HG02852 (cell line): Measurements from ENCODE around the gene C16orf90.
A peak's percentile ranks its signal among the peaks of the same experiment; 100 is the strongest.

Experiments used
- ATAC-seq: cut with Tn5 transposase; IDR thresholded peaks from one replicate; pipeline ENCODE4 v1.9.1; 2021; ENCODE audit warnings: mild to moderate bottlenecking, moderate library complexity; ENCODE audit not compliant: unreplicated experiment

Gene C16orf90

DNA sequence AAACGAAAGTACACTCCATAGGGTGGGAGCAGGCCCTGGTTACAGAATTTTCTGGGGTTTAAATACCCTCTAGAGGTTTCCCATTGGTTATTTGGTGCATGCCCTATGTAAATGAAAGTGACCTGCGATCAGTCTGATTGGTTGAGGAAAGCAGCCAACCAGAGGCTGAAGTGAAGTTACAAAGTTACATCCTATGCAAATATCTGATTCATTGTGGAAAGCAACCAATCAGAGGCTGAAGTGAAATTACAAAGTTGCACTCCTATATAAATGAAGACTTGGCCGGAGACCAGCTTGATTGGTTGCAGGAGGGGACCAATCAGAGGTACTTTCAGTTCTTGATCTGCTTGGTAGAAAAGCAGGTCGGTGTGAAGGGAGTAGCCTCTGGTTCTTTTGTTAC, 27.4 kb downstream of the C16orf90 start:
- no peak for ATAC-seq

DNA sequence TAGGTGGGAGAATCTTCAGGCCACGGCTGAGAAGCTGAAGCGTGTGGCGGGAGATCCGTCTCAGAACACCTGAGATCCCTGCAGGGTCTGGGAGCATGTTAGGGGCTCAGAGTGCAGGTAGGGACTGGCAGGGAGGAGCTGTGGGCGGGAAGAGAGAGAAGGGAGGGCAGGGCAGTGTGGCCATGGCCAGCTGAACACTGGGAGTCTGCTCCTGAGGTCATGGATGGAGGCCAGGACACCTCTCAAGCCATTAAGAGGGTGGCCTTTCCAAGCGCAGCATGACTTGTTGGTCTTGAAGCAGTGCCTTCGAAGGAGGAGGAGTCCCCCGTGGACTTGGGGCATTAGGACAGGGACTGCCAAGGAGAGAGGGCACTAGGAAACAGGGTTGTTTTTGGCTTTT, 28.1 kb downstream of the C16orf90 start:
- ATAC-seq, result no peak

DNA sequence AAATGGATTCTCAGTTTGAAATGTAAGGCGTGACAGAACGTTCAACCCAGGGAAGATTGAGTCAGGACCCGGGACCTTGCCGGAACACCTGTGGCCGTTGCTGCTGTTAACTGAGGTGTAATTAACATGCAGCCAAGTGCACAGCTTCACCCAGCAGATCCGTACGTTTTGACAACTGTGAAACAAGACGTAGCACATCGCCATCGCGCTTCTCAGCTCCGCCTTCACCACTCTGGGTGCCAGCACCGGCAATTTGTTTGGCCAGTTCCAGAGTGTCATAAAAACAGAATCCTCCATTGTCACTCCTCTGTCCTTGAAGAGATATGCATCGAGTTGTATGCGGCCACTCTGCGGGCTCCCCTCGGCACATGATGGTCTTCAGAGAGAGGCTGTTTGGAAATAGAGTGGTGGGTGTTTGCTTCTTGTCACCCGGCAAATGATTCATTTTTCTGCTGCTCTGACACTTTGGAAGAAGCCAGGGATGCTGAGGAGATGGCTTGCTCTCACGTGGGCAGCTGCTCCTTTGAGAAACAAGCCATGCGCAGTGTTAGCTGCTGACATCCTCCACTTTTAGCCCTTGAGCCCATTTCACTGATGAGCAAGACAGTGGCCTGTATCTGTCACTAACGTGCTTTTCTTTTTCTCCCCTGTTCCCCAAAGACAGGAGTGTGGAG, 29.2 kb downstream of the C16orf90 start:
- ATAC-seq, result no peak

DNA sequence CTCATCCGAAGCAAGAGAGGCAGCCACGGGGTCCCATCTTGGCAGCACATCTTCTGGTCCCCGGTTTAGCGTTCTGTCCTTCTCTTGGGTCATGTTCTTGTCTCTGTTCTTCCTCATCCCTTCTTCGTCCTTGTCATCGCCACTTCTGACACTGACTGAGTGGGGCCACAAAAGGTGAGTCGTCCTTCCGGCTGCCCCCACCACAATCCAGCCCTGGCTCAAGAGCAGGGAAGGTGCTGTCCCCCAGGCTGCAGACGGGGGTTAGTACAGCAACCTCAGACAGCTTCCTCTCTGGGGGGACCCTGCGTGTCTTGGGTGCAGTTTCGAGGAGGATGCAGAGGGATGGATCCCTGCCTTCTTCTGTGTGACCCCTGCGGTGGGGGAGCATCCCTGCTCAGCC, 30.0 kb downstream of the C16orf90 start:
- no peak for ATAC-seq

DNA sequence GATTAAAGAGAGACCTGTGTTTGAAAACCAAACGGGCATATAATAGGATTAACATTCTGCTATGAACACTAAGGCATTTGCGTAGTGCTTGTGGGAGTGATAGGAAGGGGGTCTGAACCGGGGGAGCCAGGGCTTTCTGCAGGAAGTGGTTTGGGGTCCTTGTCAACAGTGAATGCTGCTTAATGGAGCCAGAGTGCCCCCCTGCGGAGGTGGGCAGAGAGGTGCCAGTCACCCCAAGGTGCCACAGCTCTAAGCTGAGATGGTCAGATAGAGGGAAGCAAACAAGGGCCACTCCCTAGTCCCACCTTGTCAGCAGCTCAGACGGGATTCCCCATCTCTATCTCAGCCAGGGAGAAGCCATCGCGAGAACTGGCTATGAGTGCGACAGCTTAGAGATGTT, 34.1 kb downstream of the C16orf90 start:
- no peak for ATAC-seq

DNA sequence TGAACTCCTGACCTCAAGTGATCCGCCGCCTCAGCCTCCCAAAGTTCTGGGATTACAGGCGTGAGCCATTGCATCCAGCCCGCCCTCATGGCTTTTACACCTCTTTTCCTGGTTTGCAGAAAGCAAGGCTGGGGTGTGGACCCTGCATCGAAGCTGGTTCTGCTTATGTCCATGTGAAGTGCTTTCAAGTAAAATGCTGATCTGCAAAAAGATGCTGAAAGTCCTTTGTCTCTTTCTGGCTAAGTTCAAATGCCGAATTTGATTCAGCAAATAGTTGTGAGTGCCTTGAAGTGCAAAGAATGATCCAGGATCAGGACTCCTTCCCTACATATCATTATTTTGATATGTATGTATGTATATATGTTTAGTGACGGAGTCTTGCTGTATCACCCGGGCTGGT, 34.7 kb downstream of the C16orf90 start:
- ATAC-seq, result no peak

DNA sequence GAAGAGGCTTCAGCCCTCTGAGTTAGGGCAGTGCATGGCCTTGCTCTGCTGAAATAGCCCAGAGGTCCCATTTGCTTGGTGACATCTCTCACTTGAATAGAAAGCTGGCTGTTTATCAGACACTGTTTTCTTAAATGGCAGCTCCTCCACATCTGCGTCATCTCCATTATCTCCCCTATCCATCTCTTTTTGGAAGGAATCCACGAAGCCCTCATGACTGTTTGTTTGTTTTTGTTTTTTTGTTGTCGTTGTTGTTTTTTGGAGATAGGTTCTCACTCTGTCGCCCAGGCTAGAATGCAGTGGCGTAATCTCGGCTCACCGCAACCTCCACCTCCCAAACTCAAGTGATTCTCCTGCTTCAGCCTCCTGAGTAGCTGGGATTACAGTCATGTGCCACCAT, 35.2 kb downstream of the C16orf90 start:
- ATAC-seq, result no peak

DNA sequence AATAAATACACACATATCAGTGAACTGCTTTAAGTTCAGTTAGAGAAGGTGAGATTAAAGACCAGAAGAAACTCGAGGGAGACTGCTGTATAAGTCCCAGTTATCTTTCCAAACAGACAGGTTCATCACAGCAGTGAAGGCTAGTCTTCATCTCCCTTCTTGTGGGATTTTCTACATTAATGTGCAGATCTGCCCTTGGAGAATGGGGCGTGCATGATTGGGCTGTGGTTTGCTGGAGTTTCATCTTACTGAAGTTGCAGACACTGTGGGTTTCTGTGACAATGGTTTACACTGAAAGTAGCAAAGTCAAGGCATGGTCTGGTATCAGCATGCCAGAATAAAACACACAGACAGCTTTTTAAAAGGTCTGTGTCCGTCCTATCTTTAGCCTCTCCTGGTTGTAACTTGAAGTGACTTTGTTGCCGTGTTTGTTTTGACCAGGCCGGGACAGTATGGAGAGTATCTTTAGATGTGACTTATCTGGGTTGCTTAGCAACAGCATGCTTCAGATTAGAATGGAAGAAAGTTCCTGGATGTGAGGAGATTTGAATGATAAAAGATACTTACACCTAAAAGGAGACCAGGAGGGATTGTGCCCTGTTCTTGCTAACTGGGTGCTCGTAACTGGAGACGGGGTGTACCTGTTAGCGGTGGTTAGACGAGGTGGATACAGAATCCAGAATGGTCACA, 35.7 kb downstream of the C16orf90 start:
- ATAC-seq, result no peak

DNA sequence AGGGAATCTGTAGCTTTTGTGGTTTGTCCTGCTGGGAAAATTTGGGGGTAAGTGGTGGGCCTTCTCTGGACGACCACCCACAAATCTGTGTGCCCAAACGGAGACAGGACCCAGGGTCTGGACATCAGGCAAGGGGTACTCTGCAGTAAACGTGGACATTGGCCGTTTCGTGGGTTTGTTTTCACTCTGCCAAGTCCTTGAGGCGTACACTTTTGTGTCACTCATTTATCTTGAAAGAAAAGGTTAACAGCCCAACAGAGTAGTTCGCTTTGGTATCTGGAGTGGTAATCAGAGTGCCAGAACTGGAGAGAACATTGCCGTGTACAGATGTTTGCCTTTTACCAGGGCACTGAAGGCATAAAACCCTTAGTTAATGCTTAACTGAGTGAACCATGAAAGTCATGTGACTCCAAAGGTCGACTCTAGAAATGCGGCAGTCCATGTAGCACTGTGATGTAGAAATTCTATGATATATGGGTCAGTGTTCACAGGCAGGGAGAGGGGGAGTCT, 36.4 kb downstream of the C16orf90 start:
- ATAC-seq, result no peak

DNA sequence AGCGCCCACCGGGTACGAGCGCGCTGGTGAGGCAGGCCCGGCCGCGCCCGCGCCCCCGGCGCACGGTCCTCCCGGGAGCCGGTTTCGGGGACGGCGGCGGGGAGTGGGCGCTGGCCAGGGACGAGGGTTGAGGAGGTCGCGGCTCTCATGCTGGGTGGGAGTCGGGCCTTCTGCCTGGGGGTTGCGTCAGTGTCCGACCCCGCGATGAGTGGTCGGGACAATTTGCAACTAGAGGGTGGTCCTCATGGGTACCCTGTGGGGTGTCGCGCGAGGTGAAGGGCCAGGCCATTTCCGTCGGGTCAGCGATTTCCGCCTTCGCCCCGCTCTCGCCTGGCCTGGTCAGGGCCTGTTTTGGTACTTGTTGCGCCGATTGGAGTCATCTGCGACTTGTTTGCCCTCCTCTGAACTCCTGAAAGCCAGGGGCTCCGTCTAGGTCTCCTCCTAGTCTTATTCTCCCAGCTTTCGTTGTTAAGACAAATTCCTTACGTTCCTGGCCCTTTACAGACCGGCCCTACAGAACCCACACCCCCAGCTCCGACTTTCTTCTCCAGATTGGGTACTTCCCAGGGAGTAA, 36.9 kb downstream of the C16orf90 start:
- peak; percentile 13 for ATAC-seq

DNA sequence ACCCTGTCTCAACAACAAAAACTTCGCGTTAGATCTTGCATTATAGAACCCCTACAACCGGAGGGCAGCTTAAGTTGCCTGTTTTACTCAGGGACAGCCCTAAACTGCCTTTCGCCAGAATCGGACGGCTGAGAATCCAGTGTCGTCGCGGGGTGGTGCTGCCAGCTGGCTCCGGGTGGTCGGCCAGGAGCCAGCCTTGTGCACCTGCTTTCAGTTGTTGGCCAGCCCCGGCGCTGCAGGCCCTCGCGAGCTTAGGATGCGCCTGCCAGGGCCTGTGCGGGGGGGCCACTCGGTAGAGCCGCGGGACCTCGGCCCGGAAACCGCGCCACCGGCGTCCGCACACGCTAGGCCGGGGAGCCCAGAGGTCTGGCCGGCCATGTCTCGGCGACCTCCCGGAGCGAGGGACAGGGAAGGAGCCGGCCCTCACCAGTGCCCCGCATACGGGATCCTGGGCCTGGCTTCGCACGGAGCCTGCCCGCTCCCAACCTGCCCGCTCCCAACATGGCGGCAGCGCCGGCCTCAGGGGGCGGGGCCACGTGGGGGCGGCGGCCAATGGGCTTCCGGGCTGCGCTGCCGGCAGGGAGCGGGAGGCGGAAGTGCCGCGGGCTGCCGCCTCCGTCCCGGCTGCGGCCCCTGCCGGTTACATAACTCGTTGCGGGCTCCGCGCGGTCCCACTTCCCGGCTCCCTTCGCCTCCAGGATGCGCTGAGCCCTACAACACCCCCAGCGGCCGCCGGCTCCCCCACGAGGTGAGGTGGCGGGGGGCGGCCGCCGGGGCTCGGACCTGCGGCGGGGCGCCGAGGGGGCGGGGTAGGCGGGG, 37.6 kb downstream of the C16orf90 start:
- peak; percentile 82 for ATAC-seq

DNA sequence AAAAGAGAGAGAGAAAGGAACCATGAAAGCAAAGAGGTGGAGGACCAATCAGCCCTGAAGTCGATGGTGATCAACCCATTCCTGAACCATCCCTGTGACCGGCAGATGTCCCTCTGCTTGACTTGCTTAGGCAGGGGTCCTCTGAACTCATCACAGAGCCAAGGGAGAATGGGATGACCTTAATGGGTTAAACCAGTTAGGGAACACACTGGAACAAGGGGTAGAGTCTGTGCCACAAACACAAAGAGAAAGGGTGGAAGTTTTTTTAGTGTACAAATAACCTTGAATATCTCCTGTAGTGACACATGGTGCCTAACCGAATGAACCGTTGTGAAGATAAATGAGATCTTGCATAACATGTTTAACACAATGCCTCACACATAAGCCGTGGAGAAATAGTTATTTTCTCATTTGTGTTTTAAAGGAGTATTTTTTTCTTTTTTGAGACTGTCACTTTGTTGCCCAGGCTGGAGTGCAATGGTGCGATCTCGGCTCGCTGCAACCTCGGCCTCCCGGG, 40.6 kb downstream of the C16orf90 start:
- ATAC-seq, result no peak

DNA sequence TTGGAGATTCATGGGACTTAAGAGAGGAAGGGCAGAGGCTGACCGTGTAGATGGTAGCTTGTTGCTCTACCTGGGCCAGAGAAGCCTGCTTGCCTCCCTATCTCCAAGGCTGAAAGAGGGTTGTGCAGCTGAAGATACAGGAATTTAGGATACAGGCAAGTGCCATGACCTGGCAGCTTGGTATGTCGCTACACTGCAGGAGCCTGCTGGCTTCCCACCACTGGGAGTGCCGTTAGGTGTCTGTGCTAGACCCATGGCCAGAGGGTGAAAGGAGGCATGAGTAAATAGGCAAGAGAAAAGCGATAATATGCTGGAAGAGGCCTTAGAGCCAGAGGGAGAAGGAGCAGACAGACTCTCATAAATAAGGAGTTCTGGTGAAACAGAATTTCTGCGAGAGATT, 41.2 kb downstream of the C16orf90 start:
- ATAC-seq, result no peak

DNA sequence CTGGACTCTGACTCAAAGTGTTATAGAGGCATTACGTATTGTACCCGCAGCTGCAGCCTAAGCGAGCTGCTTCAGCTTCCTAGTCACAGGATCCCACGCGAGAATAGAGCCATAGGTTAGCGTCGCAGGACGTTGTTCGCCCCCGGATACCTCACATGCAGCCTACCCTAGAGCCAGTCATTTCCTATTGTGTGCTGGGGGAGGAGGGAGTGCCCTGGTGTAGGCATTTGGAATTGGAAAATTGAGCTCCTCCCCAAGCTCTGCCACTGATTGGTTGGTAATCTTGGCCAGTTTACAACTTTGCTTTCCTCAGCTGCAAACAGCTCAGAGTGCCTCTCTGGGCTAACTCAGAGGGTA, 51.3 kb downstream of the C16orf90 start:
- peak; percentile 24 for ATAC-seq
